GM18507 (cell line): Measurements from ENCODE around the gene MROH8.
"Not testable (repeated sequence)": the region's sequence is repeated elsewhere in the genome, so short reads cannot be mapped to it uniquely, and the experiment has no call there.

Experiments
- DNase-seq: peaks from one replicate; pipeline ENCODE4 v3.0.0; 2011; ENCODE audit warnings: low read depth; ENCODE audit not compliant: insufficient read length; ENCODE audit errors: extremely low spot score
- FAIRE-seq: peaks from 2 replicates; lab custom pipeline; 2011; peaks lifted over from hg19 to GRCh38; lab: Jason Lieb, UNC

Gene MROH8

GRCh38 chr20:37111926-37112455, 67.4 kb downstream of the MROH8 start:
- DNase-seq (no peak), FAIRE-seq (no peak)

GRCh38 chr20:37108676-37109075, 70.7 kb downstream of the MROH8 start:
- no peak for FAIRE-seq

GRCh38 chr20:37102571-37102970, 76.8 kb downstream of the MROH8 start:
- FAIRE-seq: no peak
- DNase-seq: no peak

More at GRCh38 chr20:37108676-37109075, 70.7 kb downstream of the MROH8 start:
- DNase-seq: no peak

DNA sequence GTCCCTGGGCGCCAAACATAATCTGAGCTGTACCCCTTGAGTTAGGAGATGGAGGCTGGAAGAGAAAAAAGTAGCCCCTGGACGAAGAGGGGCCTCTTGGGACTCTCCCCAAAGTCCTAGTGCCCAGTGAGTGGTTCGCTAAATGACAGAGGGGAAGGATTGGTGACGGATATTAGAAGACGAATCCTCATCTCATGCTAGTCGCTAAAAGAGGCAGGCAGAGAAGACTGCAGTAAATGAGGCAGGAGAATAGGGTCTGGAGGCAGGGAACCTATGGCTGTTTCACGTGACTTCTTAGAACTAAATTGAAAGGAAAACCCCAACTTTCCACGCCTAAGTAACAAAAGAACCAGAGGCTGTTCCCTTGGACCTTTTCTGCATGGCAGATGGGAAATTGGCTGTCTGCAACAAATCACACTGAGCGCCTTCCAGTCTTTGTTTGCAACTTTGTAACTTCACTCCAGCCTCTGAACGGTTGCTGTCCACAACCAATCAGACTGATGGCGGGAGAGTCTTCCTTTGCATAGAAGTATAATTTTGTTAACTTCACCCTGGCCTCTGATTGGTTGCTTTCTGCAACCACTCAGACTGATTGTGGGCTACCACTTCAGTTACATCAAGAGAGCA, 82.8 kb downstream of the MROH8 start:
- no peak for DNase-seq
- FAIRE-seq: no peak

DNA sequence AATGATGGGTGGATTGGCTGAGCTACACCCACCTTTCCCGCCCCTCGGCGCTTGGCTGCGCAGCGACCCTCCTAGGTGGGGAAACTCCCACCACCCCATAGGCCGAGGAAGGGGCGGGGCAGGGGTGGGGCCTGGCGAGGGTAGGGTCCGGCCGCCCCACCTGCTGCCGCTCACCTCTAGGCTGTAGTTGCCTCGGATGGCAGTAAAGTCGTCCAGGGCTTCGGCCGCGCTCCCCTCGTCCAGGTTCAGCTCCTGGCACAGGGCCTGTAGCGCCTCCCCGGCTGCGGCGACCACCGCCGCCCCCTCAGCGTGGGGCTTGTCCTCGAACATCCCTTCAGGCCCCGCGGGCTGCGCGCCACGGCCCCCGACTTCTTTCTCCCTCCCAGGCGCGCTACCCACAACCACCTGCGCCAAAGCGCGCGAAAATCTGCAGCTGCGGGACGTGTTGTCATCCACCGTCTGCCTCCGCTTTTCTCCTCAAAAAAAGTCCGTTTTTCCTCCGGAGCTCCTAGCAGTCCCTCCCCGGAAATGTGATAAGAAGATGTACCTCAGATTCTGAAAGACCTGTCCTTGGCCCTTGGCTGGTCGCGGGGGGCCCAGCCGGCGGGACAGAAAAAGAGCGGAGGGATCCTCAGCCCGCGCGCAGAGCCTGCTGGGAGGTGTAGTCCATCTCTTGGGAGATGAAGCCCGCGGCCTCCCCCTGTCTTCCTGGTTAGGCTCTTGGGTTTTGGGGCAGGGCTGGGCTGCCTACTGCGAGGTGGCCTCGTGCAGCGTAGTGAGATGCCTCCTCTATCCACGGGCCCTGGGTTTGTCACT, 83.5 kb downstream of the MROH8 start, which contains the start of gene RBL1:
RBL1 (minus strand) TSS at position 399 of the 816 bp plus-strand sequence; CDS start at position 330, 69 bp downstream.
- DNase-seq (peak; percentile 74), FAIRE-seq (peak; percentile 76)

GRCh38 chr20:37095108-37095598, 84.2 kb downstream of the MROH8 start:
- FAIRE-seq (peak; percentile 35), DNase-seq (no peak)

- no peak for DNase-seq
- no peak for FAIRE-seq
Observed at GRCh38 chr20:37090407-37090806, 88.9 kb downstream of the MROH8 start.

DNA sequence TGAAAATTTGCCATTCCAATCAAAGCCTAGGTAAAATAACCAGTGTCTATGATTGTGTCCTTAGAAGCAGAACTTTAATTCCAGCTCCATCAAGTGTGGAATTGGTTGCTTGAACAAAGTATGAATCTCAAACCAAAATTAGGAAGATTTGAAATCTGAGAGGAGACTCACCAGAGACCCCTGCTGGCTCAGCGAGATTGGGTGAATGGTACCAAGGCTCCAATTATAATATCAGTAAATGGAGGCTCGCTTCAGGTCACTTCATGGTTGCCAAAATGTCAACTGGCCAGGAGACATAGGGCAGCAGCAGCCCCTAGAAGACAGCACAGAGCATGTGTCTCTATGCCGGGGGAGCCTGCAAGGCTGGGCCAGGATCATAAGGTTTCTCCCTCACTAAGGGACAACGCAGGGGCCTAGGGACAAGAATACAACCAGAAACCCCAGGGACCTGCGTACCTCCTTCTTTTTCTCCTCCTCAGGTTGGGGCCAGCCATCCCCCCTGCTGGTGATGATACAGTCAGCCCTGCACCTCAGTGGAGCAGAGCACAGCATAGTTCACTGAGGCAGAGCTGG, 97.5 kb downstream of the MROH8 start:
- no peak for DNase-seq
- no peak for FAIRE-seq

DNA sequence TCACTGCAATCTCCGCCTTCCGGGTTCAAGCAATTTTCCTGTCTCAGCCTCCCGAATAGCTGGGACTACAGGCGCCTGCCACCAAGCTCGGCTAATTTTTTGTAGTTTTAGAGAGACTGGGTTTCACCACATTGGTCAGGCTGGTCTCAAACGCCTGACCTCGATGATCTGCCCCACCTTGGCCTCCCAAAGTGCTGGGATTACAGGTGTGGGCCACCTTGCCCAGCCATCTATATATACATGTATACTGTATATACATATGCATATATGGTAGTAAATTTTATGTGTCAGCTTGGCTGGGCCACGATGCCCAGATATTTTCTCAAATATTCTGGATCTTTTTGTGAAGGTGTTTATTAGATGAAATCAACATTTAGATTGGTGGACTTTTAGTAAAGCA, 102.3 kb downstream of the MROH8 start:
- FAIRE-seq: no peak
- no peak for DNase-seq

DNA sequence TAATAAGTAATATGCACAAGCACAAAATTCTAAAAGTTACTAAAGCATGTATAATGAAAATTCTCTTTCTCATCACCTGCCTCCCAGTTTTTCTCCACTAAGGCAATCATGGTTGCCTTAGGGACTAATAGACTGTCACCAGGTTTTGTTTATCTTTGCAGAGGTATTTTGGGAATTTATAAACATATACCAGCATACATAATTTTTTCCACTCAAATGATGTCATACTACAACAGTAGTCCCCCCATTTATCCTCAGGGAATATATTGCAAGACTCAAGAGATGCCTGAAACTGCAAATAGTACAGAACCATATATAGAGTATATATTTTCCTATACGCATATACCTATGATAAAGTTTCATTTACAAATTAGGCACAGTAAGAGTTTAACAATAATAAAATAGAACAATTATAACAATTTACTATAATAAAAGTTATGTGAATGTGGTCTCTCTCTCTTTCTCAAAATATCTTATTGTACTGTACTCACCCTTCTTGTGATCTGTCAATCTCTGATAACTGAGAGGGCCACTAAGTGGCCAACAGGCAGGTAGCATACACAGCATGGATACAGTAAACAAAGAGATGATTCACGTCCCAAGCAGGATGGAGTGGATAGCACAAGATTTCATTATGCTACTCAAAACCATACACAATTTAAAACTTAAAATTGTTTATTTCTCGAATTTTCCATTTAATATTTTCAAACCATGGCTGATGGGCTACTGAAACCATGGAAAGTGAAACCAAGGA, 103.2 kb downstream of the MROH8 start:
- FAIRE-seq (no peak), DNase-seq (no peak)

- DNase-seq (no peak), FAIRE-seq (no peak)
Observed at GRCh38 chr20:37072293-37073196, 106.8 kb downstream of the MROH8 start.

GRCh38 chr20:37071481-37071911, 107.9 kb downstream of the MROH8 start:
- no peak for DNase-seq

GRCh38 chr20:37069563-37069962, 109.8 kb downstream of the MROH8 start:
- DNase-seq, FAIRE-seq: not testable (repeated sequence)

More at GRCh38 chr20:37071481-37071911, 107.9 kb downstream of the MROH8 start:
- no peak for FAIRE-seq

DNA sequence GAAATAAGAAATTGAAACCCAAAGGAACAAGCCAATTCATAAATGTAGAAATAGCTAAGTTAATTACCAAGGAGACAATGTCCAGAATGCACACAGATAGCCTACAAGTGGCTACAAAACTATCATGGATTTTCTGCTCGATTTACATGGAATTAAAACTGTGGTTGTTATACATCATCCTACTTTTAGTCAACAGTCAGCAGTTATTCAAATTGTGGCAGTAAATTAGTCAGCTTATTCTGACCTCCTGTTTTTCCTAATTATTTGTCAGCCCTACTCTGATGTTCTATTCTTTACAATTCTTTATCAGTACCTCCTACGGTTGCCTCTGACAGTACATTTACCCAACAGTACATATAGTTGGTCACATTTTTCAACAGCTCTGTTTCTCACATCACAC, 113.2 kb downstream of the MROH8 start:
- FAIRE-seq: no peak
- no peak for DNase-seq

- DNase-seq: no peak
- FAIRE-seq: no peak
Observed at GRCh38 chr20:37055276-37055675, 124.1 kb downstream of the MROH8 start.

DNA sequence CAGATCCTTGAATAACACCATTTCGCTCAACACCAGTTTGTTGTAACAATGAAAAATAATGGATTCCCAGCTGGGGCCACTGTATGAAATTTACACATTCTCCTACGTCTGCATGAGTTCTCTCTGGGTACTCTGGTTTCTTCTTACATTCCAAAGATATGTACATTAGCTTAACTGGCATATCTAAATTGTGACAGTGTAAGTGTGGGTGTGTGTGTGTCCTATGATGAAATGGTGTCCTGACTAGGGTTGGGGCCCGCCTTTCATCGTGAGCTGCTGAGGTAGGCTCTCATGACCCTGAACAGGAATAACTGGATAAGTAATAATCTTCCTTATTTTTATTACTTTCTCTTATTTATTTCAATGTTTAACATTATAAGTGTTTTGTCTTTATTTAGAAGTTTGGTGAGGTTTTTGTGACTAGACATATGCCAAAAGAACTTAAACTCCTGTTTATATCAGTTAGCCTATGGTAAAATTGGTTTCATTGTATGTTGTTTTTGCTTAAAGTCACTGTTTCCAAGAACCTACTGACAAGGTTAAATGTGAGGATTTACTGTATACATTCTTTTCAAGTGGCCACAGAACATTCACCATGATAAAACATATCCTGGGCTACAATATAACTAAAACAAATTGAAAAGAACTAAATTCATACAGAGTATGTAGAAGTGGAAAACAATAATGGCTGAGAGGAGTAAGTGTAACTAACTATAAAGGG, 126.0 kb downstream of the MROH8 start:
- DNase-seq (no peak), FAIRE-seq (no peak)
